HCT116 (cell line): ENCODE data around the gene LMBR1. TPM values are rescaled to one million over a fixed set of nuclear protein-coding genes. Genes with fewer than 3 reads are reported as not detected.

Experiments
- ATAC-seq: fragments of 200-7000 bp; cut with Tn5 transposase; 2 replicates; pipeline ENCODE4 v1.9.1; 2020; ENCODE audit warnings: mild to moderate bottlenecking, moderate library complexity
- BruUV-seq: library from RNA; stranded (reverse); fragments of 400-500 nt; replicated peaks from 2 replicates; lab custom pipeline; 2021; lab: Mats Ljungman, UMichigan
- CTCF ChIA-PET: fragments of 300-600 bp; sonication (Branson Sonifier 250); formaldehyde crosslinking; loops from one replicate; lab custom pipeline; 2021; ENCODE audit warnings: antibody characterized with exemption; lab: Charles Lee
- POLR2A ChIA-PET: fragments of 300-600, 350-600 bp; sonication (Branson Sonifier 250); formaldehyde crosslinking; loops from one replicate; lab custom pipeline; 2021; ENCODE audit warnings: antibody characterized with exemption; lab: Charles Lee
- RAD21 ChIA-PET, 2 experiments: fragments of 300-600 bp; sonication (Branson Sonifier 250); formaldehyde crosslinking; loops; one replicate each; lab custom pipeline; 2023; ENCODE audit warnings: low total read pairs in 2 of 2; ENCODE audit not compliant: uncharacterized antibody in 2 of 2, unreplicated experiment in 2 of 2, low non-redundant PET in 1 of 2; lab: Charles Lee
- DNase-seq: peaks from one replicate; pipeline ENCODE4 v3.0.0-alpha.2; 2010; ENCODE audit warnings: low read depth, low spot score
- H2AFZ ChIP-seq: fragments of 200-600 bp; shearing (Covaris generic), sonication (generic); 2 replicates; pipeline ENCODE4 v1.6.1; 2017; ENCODE audit warnings: low read depth, mixed run types, mixed read lengths, antibody characterized with exemption, low read length; ENCODE audit not compliant: poor library complexity, severe bottlenecking
- H3K27ac ChIP-seq: 2 replicates; pipeline ENCODE4 v1.5.1; 2012; ENCODE audit warnings: low read depth, low read length
- H3K27me3 ChIP-seq: fragments of 200-600 bp; sonication (generic); 2 replicates; pipeline ENCODE4 v1.6.1; 2016; ENCODE audit warnings: mixed run types, low read length, mixed read lengths; ENCODE audit not compliant: insufficient read depth
- H3K36me3 ChIP-seq, 2 experiments: fragments of 200-500 bp in 1 of 2; fragments of 200-600 bp in 1 of 2; sonication (Bioruptor generic) in 1 of 2; sonication (generic) in 1 of 2; 2 replicates each; pipeline versions ENCODE4 v1.5.1 to v1.6.1; 2014 to 2016; ENCODE audit warnings: low read length in 2 of 2, inconsistent platforms in 1 of 2, mixed read lengths in 1 of 2, mixed run types in 1 of 2; ENCODE audit not compliant: insufficient read depth in 2 of 2, control insufficient read depth in 1 of 2
- H3K4me1 ChIP-seq, 2 experiments: fragments of 200-600 bp in 1 of 2; sonication (generic) in 1 of 2; 2 replicates each; pipeline versions ENCODE4 v1.5.1 to v1.6.1; 2012 to 2017; ENCODE audit warnings: low read length in 2 of 2, inconsistent platforms in 1 of 2, mild to moderate bottlenecking in 1 of 2, mixed read lengths in 1 of 2, mixed run types in 1 of 2, moderate library complexity in 1 of 2; ENCODE audit not compliant: insufficient read depth in 2 of 2, control insufficient read depth in 1 of 2
- H3K4me2 ChIP-seq: fragments of 200-600 bp; sonication (generic); 2 replicates; pipeline ENCODE4 v1.6.1; 2017; ENCODE audit warnings: mixed run types, low read length, mixed read lengths
- H3K4me3 ChIP-seq, 2 experiments: fragments of 200-600 bp in 1 of 2; sonication (generic) in 1 of 2; replicated peaks in 1 of 2; 2 replicates each; pipeline ENCODE4 v1.5.1; 2011 to 2016; ENCODE audit warnings: low read length in 2 of 2, control low read depth in 1 of 2, low read depth in 1 of 2, mild to moderate bottlenecking in 1 of 2, mixed read lengths in 1 of 2, mixed run types in 1 of 2
- H3K79me2 ChIP-seq: fragments of 200-600 bp; sonication (generic); 2 replicates; pipeline ENCODE4 v1.6.1; 2017; ENCODE audit warnings: mild to moderate bottlenecking, mixed run types, low read length, moderate library complexity, mixed read lengths; ENCODE audit not compliant: insufficient read depth
- H3K9ac ChIP-seq: fragments of 200-600 bp; sonication (generic); 2 replicates; pipeline ENCODE4 v1.6.1; 2016; ENCODE audit warnings: low read length, mixed read lengths
- H3K9me2 ChIP-seq: fragments of 200-600 bp; sonication (generic), shearing (Covaris generic); 2 replicates; pipeline ENCODE4 v1.6.1; 2017; ENCODE audit warnings: mixed run types, mild to moderate bottlenecking, moderate library complexity; ENCODE audit not compliant: insufficient read depth
- H3K9me3 ChIP-seq, 2 experiments: fragments of 200-500 bp in 1 of 2; fragments of 200-600 bp in 1 of 2; sonication (Bioruptor generic) in 1 of 2; sonication (generic) in 1 of 2; 2 replicates each; pipeline ENCODE4 v1.6.1; 2014 to 2017; ENCODE audit warnings: low read length in 2 of 2, mixed read lengths in 2 of 2, inconsistent platforms in 1 of 2, low read depth in 1 of 2, mild to moderate bottlenecking in 1 of 2, mixed run types in 1 of 2, moderate library complexity in 1 of 2; ENCODE audit not compliant: control insufficient read depth in 1 of 2, insufficient read depth in 1 of 2
- H4K20me1 ChIP-seq: fragments of 200-600 bp; sonication (generic), shearing (Covaris generic); 2 replicates; pipeline ENCODE4 v1.6.1; 2017; ENCODE audit warnings: mixed run types, mild to moderate bottlenecking, moderate library complexity; ENCODE audit not compliant: insufficient read depth
- CBX3 ChIP-seq: IDR thresholded peaks from 2 replicates; pipeline ENCODE4 v1.6.1; 2012; ENCODE audit warnings: low read depth
- CEBPB ChIP-seq: IDR thresholded peaks from 2 replicates; pipeline ENCODE4 v1.6.1; 2012; ENCODE audit warnings: low read depth
- EGR1 ChIP-seq: IDR thresholded peaks from 2 replicates; pipeline ENCODE4 v1.6.1; 2012; ENCODE audit warnings: low read depth
- ELF1 ChIP-seq: IDR thresholded peaks from 2 replicates; pipeline ENCODE4 v1.6.1; 2012; ENCODE audit warnings: low read depth, borderline replicate concordance
- EZH2 ChIP-seq: fragments of 200-600 bp; sonication (generic); IDR thresholded peaks from 2 replicates; pipeline ENCODE4 v1.6.1; 2017; ENCODE audit warnings: antibody characterized with exemption, mixed run types
- EZH2phosphoT487 ChIP-seq: fragments of 200-600 bp; IDR thresholded peaks from 2 replicates; pipeline ENCODE4 v1.6.1; 2018; ENCODE audit warnings: antibody characterized with exemption, borderline replicate concordance
- FOSL1 ChIP-seq: IDR thresholded peaks from 2 replicates; pipeline ENCODE4 v1.6.1; 2012; ENCODE audit warnings: low read depth
- JUND ChIP-seq: IDR thresholded peaks from 2 replicates; pipeline ENCODE4 v1.6.1; 2012
- POLR2A ChIP-seq: IDR thresholded peaks from 2 replicates; pipeline ENCODE4 v1.7.0; 2011; ENCODE audit warnings: borderline replicate concordance; ENCODE audit not compliant: insufficient read depth, insufficient read length; ENCODE audit errors: extremely low read depth
- POLR2AphosphoS5 ChIP-seq: IDR thresholded peaks from 2 replicates; pipeline ENCODE4 v1.6.1; 2011; ENCODE audit warnings: mild to moderate bottlenecking, low read depth, low read length, moderate library complexity
- RAD21 ChIP-seq: IDR thresholded peaks from 2 replicates; pipeline ENCODE4 v1.6.1; 2012; ENCODE audit warnings: low read depth, mild to moderate bottlenecking
- SIN3A ChIP-seq: IDR thresholded peaks from 2 replicates; pipeline ENCODE4 v1.6.1; 2012; ENCODE audit warnings: low read depth
- SP1 ChIP-seq: IDR thresholded peaks from 2 replicates; pipeline ENCODE4 v1.6.1; 2012; ENCODE audit warnings: low read depth
- YY1 ChIP-seq: IDR thresholded peaks from 2 replicates; pipeline ENCODE4 v1.6.1; 2011; ENCODE audit warnings: low read length, low read depth, moderate library complexity, mild to moderate bottlenecking; ENCODE audit not compliant: insufficient replicate concordance; ENCODE audit errors: extremely low read depth
- ZFX ChIP-seq: fragments of 450-650 bp; IDR thresholded peaks from 2 replicates; pipeline ENCODE4 v1.6.1; 2017
- ZNF274 ChIP-seq: fragments of 200-500 bp; sonication (Bioruptor generic); IDR thresholded peaks from 2 replicates; pipeline ENCODE4 v1.6.1; 2014; ENCODE audit warnings: mild to moderate bottlenecking, low read depth, low read length, inconsistent platforms
- intact Hi-C: fragments of 100-400 bp; cut with micrococcal nuclease; formaldehyde crosslinking; loops from 2 replicates; pipeline ENCODE4 v1.10.0; 2022
- total RNA-seq: library from RNA; stranded (reverse); gene quantifications from one replicate; pipeline ENCODE4 v1.2.1, GENCODE V29; 2021; ENCODE audit not compliant: unreplicated experiment
- TF ChIP-seq, protein P1 (sequence below): IDR thresholded peaks from 2 replicates; pipeline ENCODE4 v1.6.1; 2012
- TF ChIP-seq, protein P2 (sequence below), 3 experiments: fragments of 200-600 bp in 1 of 3; sonication (generic) in 1 of 3; IDR thresholded peaks in 2 of 3; conservative IDR thresholded peaks in 1 of 3; 2 replicates each; pipeline ENCODE4 v1.5.1; 2012 to 2017; ENCODE audit warnings: low read depth in 2 of 3, low read length in 2 of 3, antibody characterized with exemption in 1 of 3, borderline replicate concordance in 1 of 3, control low read depth in 1 of 3, mild to moderate bottlenecking in 1 of 3, mixed read lengths in 1 of 3, mixed run types in 1 of 3, moderate library complexity in 1 of 3; ENCODE audit not compliant: insufficient read depth in 1 of 3
- TF ChIP-seq, protein P3 (sequence below): IDR thresholded peaks from 2 replicates; pipeline ENCODE4 v1.6.1; 2011; ENCODE audit warnings: mild to moderate bottlenecking, low read length, moderate library complexity; ENCODE audit not compliant: insufficient replicate concordance; ENCODE audit errors: extremely low read depth
- TF ChIP-seq, protein P4 (sequence below): IDR thresholded peaks from 2 replicates; pipeline ENCODE4 v1.6.1; 2012

Gene LMBR1
- total RNA-seq, 1 experiment from 2014 or later, result 84.0 TPM

DNA sequence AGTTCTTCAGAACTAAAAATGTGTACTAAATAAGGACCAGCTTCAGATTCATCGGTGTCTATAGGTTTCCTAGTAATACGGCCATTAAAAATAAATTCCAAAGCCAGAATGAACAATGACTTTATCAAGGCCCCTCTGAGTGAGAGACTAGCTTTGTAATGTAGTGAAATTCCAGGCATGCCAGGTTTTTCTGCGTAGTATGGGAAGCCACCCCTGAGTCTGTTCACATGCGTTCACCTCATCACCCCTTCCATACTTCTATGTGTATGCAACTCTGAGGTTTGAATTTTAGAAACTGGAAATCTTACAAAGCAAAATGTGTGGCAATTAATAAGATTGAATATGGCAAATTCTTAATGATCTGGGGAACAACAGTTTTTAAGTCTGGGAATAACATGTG lies 227.9 kb downstream of the LMBR1 start:
- no peak for DNase-seq
- Histone ChIP-seq H3K36me3 (no peaks in the 10 kb centered on the region), H3K4me2 (no peak overlapping the region), H3K79me2 (no peaks in the 10 kb centered on the region), H2AFZ (no peak overlapping the region), H4K20me1 (no peaks in the 10 kb centered on the region), H3K9me3 (no peaks in the 10 kb centered on the region)
- POLR2A ChIA-PET, result no interaction called here
- intact Hi-C loops, result no loop called here
- TF ChIP-seq, protein P1, sequence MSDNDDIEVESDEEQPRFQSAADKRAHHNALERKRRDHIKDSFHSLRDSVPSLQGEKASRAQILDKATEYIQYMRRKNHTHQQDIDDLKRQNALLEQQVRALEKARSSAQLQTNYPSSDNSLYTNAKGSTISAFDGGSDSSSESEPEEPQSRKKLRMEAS, result no peak
- TF ChIP-seq EGR1 (no peak), JUND (no peak), SIN3A (no peak), ELF1 (no peak), EZH2 (no peak), FOSL1 (no peak), POLR2AphosphoS5 (no peak), SP1 (no peak), ZFX (no peak), ZNF274 (no peak), YY1 (no peak), EZH2phosphoT487 (no peak), CBX3 (no peak), CEBPB (no peak), RAD21 (no peak), POLR2A (no peak)
- TF ChIP-seq, protein P2, sequence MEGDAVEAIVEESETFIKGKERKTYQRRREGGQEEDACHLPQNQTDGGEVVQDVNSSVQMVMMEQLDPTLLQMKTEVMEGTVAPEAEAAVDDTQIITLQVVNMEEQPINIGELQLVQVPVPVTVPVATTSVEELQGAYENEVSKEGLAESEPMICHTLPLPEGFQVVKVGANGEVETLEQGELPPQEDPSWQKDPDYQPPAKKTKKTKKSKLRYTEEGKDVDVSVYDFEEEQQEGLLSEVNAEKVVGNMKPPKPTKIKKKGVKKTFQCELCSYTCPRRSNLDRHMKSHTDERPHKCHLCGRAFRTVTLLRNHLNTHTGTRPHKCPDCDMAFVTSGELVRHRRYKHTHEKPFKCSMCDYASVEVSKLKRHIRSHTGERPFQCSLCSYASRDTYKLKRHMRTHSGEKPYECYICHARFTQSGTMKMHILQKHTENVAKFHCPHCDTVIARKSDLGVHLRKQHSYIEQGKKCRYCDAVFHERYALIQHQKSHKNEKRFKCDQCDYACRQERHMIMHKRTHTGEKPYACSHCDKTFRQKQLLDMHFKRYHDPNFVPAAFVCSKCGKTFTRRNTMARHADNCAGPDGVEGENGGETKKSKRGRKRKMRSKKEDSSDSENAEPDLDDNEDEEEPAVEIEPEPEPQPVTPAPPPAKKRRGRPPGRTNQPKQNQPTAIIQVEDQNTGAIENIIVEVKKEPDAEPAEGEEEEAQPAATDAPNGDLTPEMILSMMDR (IDR thresholded peaks at IDR 0.05 in 2 of 3, conservative IDR thresholded peaks at IDR 0.05 in 1 of 3; ENCODE audit: borderline replicate concordance in 1 of 3, insufficient read depth in 1 of 3, low read depth in 2 of 3, low read length in 2 of 3), result no peak
- TF ChIP-seq, protein P3, sequence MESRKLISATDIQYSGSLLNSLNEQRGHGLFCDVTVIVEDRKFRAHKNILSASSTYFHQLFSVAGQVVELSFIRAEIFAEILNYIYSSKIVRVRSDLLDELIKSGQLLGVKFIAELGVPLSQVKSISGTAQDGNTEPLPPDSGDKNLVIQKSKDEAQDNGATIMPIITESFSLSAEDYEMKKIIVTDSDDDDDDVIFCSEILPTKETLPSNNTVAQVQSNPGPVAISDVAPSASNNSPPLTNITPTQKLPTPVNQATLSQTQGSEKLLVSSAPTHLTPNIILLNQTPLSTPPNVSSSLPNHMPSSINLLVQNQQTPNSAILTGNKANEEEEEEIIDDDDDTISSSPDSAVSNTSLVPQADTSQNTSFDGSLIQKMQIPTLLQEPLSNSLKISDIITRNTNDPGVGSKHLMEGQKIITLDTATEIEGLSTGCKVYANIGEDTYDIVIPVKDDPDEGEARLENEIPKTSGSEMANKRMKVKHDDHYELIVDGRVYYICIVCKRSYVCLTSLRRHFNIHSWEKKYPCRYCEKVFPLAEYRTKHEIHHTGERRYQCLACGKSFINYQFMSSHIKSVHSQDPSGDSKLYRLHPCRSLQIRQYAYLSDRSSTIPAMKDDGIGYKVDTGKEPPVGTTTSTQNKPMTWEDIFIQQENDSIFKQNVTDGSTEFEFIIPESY, result no peak
- TF ChIP-seq, protein P4, sequence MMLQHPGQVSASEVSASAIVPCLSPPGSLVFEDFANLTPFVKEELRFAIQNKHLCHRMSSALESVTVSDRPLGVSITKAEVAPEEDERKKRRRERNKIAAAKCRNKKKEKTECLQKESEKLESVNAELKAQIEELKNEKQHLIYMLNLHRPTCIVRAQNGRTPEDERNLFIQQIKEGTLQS, result no peak
- TF ChIP-seq, all 23 proteins: peak for 0
- H3K27ac ChIP-seq, result no peak overlapping the region
- H3K9ac ChIP-seq, result no peak overlapping the region
- ATAC-seq, result no peak
- no peaks in the 10 kb centered on the region for H3K9me2 ChIP-seq
- H3K27me3 ChIP-seq, result no peaks in the 10 kb centered on the region
- RAD21 ChIA-PET, result no interaction called here
- CTCF ChIA-PET, result no interaction called here
- H3K4me1 ChIP-seq, result no peaks in the 10 kb centered on the region
- H3K4me3 ChIP-seq, result no peak overlapping the region
- BruUV-seq, result no TSS peak
